H1 (cell line): Measurements from ENCODE around the gene RAG2. TPM values are rescaled to one million over a fixed set of nuclear protein-coding genes. Genes with fewer than 3 reads are reported as not detected.

Experiments used
- CTCF ChIA-PET: fragments of 300-600 bp; sonication (Branson Sonifier 250); formaldehyde crosslinking; loops from one replicate; lab custom pipeline; 2021; ENCODE audit not compliant: partially characterized antibody; lab: Charles Lee
- POLR2A ChIA-PET: fragments of 300-600 bp; sonication (Branson Sonifier 250); formaldehyde crosslinking; loops from one replicate; lab custom pipeline; 2021; ENCODE audit warnings: inconsistent platforms; ENCODE audit not compliant: partially characterized antibody; lab: Charles Lee
- DNase-seq, 2 experiments: peaks; one replicate each; pipeline versions ENCODE4 v3.0.0 to v3.0.0-alpha.2; 2010 to 2022; ENCODE audit warnings: low spot score in 2 of 2, low read depth in 1 of 2, mixed read lengths in 1 of 2
- FAIRE-seq: peaks from 2 replicates; lab custom pipeline; 2011; peaks lifted over from hg19 to GRCh38; lab: Jason Lieb, UNC
- H2AFZ ChIP-seq: 2 replicates; pipeline ENCODE4 v1.8.1; 2012; ENCODE audit warnings: low read length, inconsistent platforms
- H2AK5ac ChIP-seq: 2 replicates; pipeline ENCODE4 v1.6.1; 2013; ENCODE audit warnings: low read depth, low read length
- H2BK120ac ChIP-seq: replicated peaks from 2 replicates; pipeline ENCODE3; 2013; ENCODE audit warnings: low read depth, low read length, inconsistent platforms
- H2BK12ac ChIP-seq: 2 replicates; pipeline ENCODE4 v1.6.1; 2013; ENCODE audit warnings: low read depth, low read length
- H2BK15ac ChIP-seq: 2 replicates; pipeline ENCODE4 v1.6.1; 2013; ENCODE audit warnings: low read length
- H2BK20ac ChIP-seq: 2 replicates; pipeline ENCODE4 v1.6.1; 2013; ENCODE audit warnings: low read length
- H2BK5ac ChIP-seq: 2 replicates; pipeline ENCODE4 v1.6.1; 2013; ENCODE audit warnings: low read depth, low read length
- H3K14ac ChIP-seq: 2 replicates; pipeline ENCODE4 v1.6.1; 2013; ENCODE audit warnings: inconsistent platforms; ENCODE audit not compliant: insufficient read length
- H3K18ac ChIP-seq: 2 replicates; pipeline ENCODE4 v1.6.1; 2013; ENCODE audit warnings: low read length; ENCODE audit errors: extremely low read depth
- H3K23ac ChIP-seq: 2 replicates; pipeline ENCODE4 v1.6.1; 2013; ENCODE audit warnings: inconsistent platforms; ENCODE audit not compliant: insufficient read length
- H3K23me2 ChIP-seq: 2 replicates; pipeline ENCODE4 v1.6.1; 2013; ENCODE audit warnings: low read depth, low read length
- H3K27ac ChIP-seq: 2 replicates; pipeline ENCODE4 v1.6.1; 2011; ENCODE audit warnings: low read depth, low read length, inconsistent platforms
- H3K27me3 ChIP-seq, 4 experiments: replicated peaks in 1 of 4; 1 replicate in 1 of 4; 2 replicates in 3 of 4; pipeline versions ENCODE4 v1.6.1 to v1.8.1; 2011 to 2013; ENCODE audit warnings: low read length in 3 of 4, mild to moderate bottlenecking in 3 of 4, inconsistent platforms in 2 of 4, mixed read lengths in 2 of 4, moderate library complexity in 1 of 4; ENCODE audit not compliant: control insufficient read depth in 3 of 4, insufficient read depth in 3 of 4; ENCODE audit errors: extremely low read depth in 1 of 4
- H3K36me3 ChIP-seq, 4 experiments: 2 replicates each; pipeline versions ENCODE4 v1.6.1 to v1.8.1; 2011 to 2013; ENCODE audit warnings: mild to moderate bottlenecking in 4 of 4, low read length in 3 of 4, moderate library complexity in 2 of 4, control low read depth in 1 of 4, inconsistent platforms in 1 of 4; ENCODE audit not compliant: insufficient read depth in 4 of 4, control insufficient read depth in 2 of 4
- H3K4ac ChIP-seq: replicated peaks from 2 replicates; pipeline ENCODE3; 2013; ENCODE audit warnings: low read length, low read depth, mixed read lengths, inconsistent platforms; ENCODE audit not compliant: insufficient read length
- H3K4me1 ChIP-seq, 4 experiments: replicated peaks in 1 of 4; 1 replicate in 1 of 4; 2 replicates in 3 of 4; pipeline versions ENCODE4 v1.6.1 to v1.8.1; 2011 to 2013; ENCODE audit warnings: low read length in 3 of 4, inconsistent platforms in 2 of 4, mixed read lengths in 1 of 4; ENCODE audit not compliant: insufficient read depth in 4 of 4, control insufficient read depth in 3 of 4
- H3K4me2 ChIP-seq, 2 experiments: 2 replicates each; pipeline versions ENCODE4 v1.6.1 to v1.8.1; 2011 to 2013; ENCODE audit warnings: low read depth in 2 of 2, low read length in 2 of 2, control low read depth in 1 of 2, inconsistent platforms in 1 of 2, mild to moderate bottlenecking in 1 of 2; ENCODE audit not compliant: insufficient read depth in 1 of 2
- H3K4me3 ChIP-seq, 4 experiments: fragments of 200-600, 300-600 bp in 1 of 4; sonication (generic), shearing (Covaris generic), sonication (Bioruptor Twin) in 1 of 4; 2 replicates each; pipeline versions ENCODE4 v1.5.1 to v1.8.1; 2011 to 2016; ENCODE audit warnings: low read length in 4 of 4, low read depth in 3 of 4, control low read depth in 2 of 4, inconsistent platforms in 2 of 4, mild to moderate bottlenecking in 2 of 4, mixed read lengths in 1 of 4, moderate library complexity in 1 of 4; ENCODE audit not compliant: insufficient read depth in 2 of 4; ENCODE audit errors: extremely low read depth in 1 of 4
- H3K56ac ChIP-seq: replicated peaks from 2 replicates; pipeline ENCODE3; 2013; ENCODE audit warnings: low read depth, mild to moderate bottlenecking, mixed read lengths, low read length, inconsistent platforms; ENCODE audit not compliant: insufficient read length
- H3K79me1 ChIP-seq: 2 replicates; pipeline ENCODE4 v1.6.1; 2013; ENCODE audit warnings: low read depth, low read length, control low read depth
- H3K79me2 ChIP-seq, 2 experiments: 2 replicates each; pipeline versions ENCODE4 v1.6.1 to v1.8.1; 2012 to 2013; ENCODE audit warnings: low read length in 2 of 2, mild to moderate bottlenecking in 2 of 2, inconsistent platforms in 1 of 2; ENCODE audit not compliant: insufficient read depth in 2 of 2, control insufficient read depth in 1 of 2
- H3K9ac ChIP-seq, 4 experiments: replicated peaks in 1 of 4; 1 replicate in 1 of 4; 2 replicates in 3 of 4; pipeline versions ENCODE4 v1.6.1 to v1.8.1; 2011 to 2013; ENCODE audit warnings: low read depth in 3 of 4, low read length in 3 of 4, control low read depth in 2 of 4, mild to moderate bottlenecking in 2 of 4, moderate library complexity in 2 of 4, inconsistent platforms in 1 of 4; ENCODE audit errors: extremely low read depth in 1 of 4
- H3K9me3 ChIP-seq, 2 experiments: 2 replicates each; pipeline versions ENCODE4 v1.6.1 to v1.8.1; 2012 to 2013; ENCODE audit warnings: mild to moderate bottlenecking in 2 of 2, moderate library complexity in 2 of 2, control low read depth in 1 of 2, inconsistent platforms in 1 of 2, low read depth in 1 of 2, low read length in 1 of 2, mixed read lengths in 1 of 2; ENCODE audit not compliant: insufficient read depth in 2 of 2
- H4K20me1 ChIP-seq, 2 experiments: replicated peaks in 1 of 2; 2 replicates each; pipeline versions ENCODE3 to v1.8.1; 2011 to 2013; ENCODE audit warnings: inconsistent platforms in 2 of 2, low read length in 2 of 2, mild to moderate bottlenecking in 1 of 2; ENCODE audit not compliant: insufficient read depth in 2 of 2, control insufficient read depth in 1 of 2
- H4K5ac ChIP-seq: 2 replicates; pipeline ENCODE4 v1.6.1; 2013; ENCODE audit warnings: low read length, low read depth, mixed read lengths, inconsistent platforms; ENCODE audit not compliant: insufficient read length
- H4K8ac ChIP-seq: 2 replicates; pipeline ENCODE4 v1.8.0; 2013; ENCODE audit warnings: mild to moderate bottlenecking, moderate library complexity, low read length, inconsistent platforms; ENCODE audit not compliant: insufficient read depth; ENCODE audit errors: extremely low read depth
- H4K91ac ChIP-seq: replicated peaks from 2 replicates; pipeline ENCODE3; 2013; ENCODE audit warnings: low read length, mixed read lengths, inconsistent platforms; ENCODE audit not compliant: insufficient read length
- CTCF ChIP-seq, 3 experiments: IDR thresholded peaks; 1 replicate in 2 of 3; 2 replicates in 1 of 3; pipeline versions ENCODE4 v1.5.1 to v1.6.1; 2011; ENCODE audit warnings: low read length in 3 of 3, mild to moderate bottlenecking in 3 of 3, inconsistent platforms in 2 of 3, low read depth in 1 of 3, moderate library complexity in 1 of 3; ENCODE audit not compliant: insufficient read depth in 1 of 3; ENCODE audit errors: control extremely low read depth in 1 of 3
- KDM4A ChIP-seq: IDR thresholded peaks from one replicate; pipeline ENCODE4 v1.7.1; 2012; ENCODE audit warnings: low read depth, mild to moderate bottlenecking, moderate library complexity, low read length, inconsistent platforms; ENCODE audit not compliant: severe bottlenecking
- MAX ChIP-seq: IDR thresholded peaks from 2 replicates; pipeline ENCODE4 v1.6.1; 2012; ENCODE audit warnings: inconsistent platforms
- POLR2AphosphoS5 ChIP-seq: IDR thresholded peaks from 2 replicates; pipeline ENCODE4 v1.6.1; 2011; ENCODE audit warnings: low read depth, low read length
- SP2 ChIP-seq: IDR thresholded peaks from 2 replicates; pipeline ENCODE4 v1.6.1; 2012; ENCODE audit warnings: mild to moderate bottlenecking, low read length, inconsistent platforms
- SRF ChIP-seq: IDR thresholded peaks from 2 replicates; pipeline ENCODE4 v1.6.1; 2011; ENCODE audit warnings: mild to moderate bottlenecking, low read depth, low read length, moderate library complexity
- TAF1 ChIP-seq: IDR thresholded peaks from 2 replicates; pipeline ENCODE4 v1.6.1; 2011; ENCODE audit warnings: mild to moderate bottlenecking, low read depth, low read length
- TAF7 ChIP-seq: optimal IDR thresholded peaks from 2 replicates; pipeline ENCODE3; 2011; ENCODE audit warnings: low read depth, mild to moderate bottlenecking, inconsistent platforms, low read length, moderate library complexity, borderline replicate concordance
- ZNF274 ChIP-seq: IDR thresholded peaks from 2 replicates; pipeline ENCODE4 v1.7.0; 2012; ENCODE audit warnings: low read length, borderline replicate concordance; ENCODE audit errors: extremely low read depth
- WGBS, 2 experiments: shearing (Covaris generic) in 1 of 2; methylation state at CpG; one replicate each; pipeline versions ENCODE4 v1.1.6 to v1.1.7; 2013 to 2015; ENCODE audit warnings: low lambda C conversion rate in 2 of 2, mixed read lengths in 2 of 2, inconsistent platforms in 1 of 2, low coverage in 1 of 2, missing lambda C conversion rate in 1 of 2; ENCODE audit not compliant: insufficient replicate concordance in 2 of 2, insufficient coverage in 1 of 2, insufficient read length in 1 of 2; ENCODE audit errors: extremely low coverage in 1 of 2, missing lambda C conversion rate in 1 of 2; 5-methylcytosine and 5-hydroxymethylcytosine counted together
- polyA plus RNA-seq, 7 experiments: library from polyadenylated mRNA; depleted of rRNA in 3 of 7; stranded (reverse) in 5 of 7; unstranded in 2 of 7; fragments of >200 nt in 5 of 7; fragments of 200-250 nt in 2 of 7; gene quantifications; 1 replicate in 5 of 7; 2 replicates in 1 of 7; 4 replicates in 1 of 7; pipeline versions ENCODE4 v1.2.1 to v1.2.3, GENCODE V29; 2011 to 2013; ENCODE audit warnings: missing spikeins in 2 of 7, mixed read lengths in 2 of 7
- total RNA-seq: library from RNA; stranded (reverse); fragmentation: NEBNext Ultra II Directional; extraction: Animal tissue kit (Norgen Biotek cat#: 25700); gene quantifications from 2 replicates; pipeline ENCODE4 v1.2.1, GENCODE V29; 2021

The RAG2 gene
- total and polyA plus RNA-seq, 2 of the 8 experiments (the other 6 are each of a cell fraction or from before 2014, with no cell fraction given), result not detected

- Histone ChIP-seq H2BK120ac (no peak overlapping the region), H3K18ac (no peak overlapping the region), H3K14ac (no peak overlapping the region), H3K36me3 (no peaks in the 10 kb centered on the region), H3K23me2 (no peaks in the 10 kb centered on the region), H3K4me1 (no peaks in the 10 kb centered on the region), H4K20me1 (no peaks in the 10 kb centered on the region), H4K91ac (no peak overlapping the region), H4K8ac (no peak overlapping the region), H2BK5ac (no peak overlapping the region), H3K4me3 (no peak overlapping the region), H3K56ac (no peak overlapping the region), H3K27me3 (no peaks in the 10 kb centered on the region), H2BK15ac (no peak overlapping the region), H2AK5ac (no peak overlapping the region), H3K79me2 (no peaks in the 10 kb centered on the region), H2AFZ (no peak overlapping the region), H3K9me3 (no peaks in the 10 kb centered on the region), H2BK12ac (no peak overlapping the region), H3K27ac (no peak overlapping the region), H3K23ac (no peak overlapping the region), H3K4me2 (no peak overlapping the region), H4K5ac (no peak overlapping the region), H3K79me1 (no peaks in the 10 kb centered on the region), H3K9ac (no peak overlapping the region), H2BK20ac (no peak overlapping the region), H3K4ac (no peak overlapping the region)
- no peak for DNase-seq
- CTCF ChIA-PET, result interaction anchor here (1.1 to 3.5 kb wide), 4 partner anchors 45 to 129 kb away, joined by 4 to 25 read pairs (median 9); no protein-coding TSS in a partner anchor
- FAIRE-seq, result no peak
- TF ChIP-seq SRF (no peak), ZNF274 (no peak), CTCF (IDR thresholded peaks at IDR 0.05; ENCODE audit: control extremely low read depth in 1 of 3, insufficient read depth in 1 of 3, low read depth in 1 of 3, low read length in 3 of 3) (no peak), MAX (no peak), KDM4A (no peak), SP2 (no peak), TAF7 (no peak), POLR2AphosphoS5 (no peak), TAF1 (no peak)
- WGBS, 2 experiments, result 91% methylated on average over 3 of the region's 3 CpGs; no CpG with 5 or more reads in 1 of the 2 experiments
- POLR2A ChIA-PET, result no interaction called here
These were observed 20.5 kb upstream of the RAG2 start for GRCh38 chr11:36618363-36619047.
